NCI-H128 (cell line): ENCODE results near the gene EMD.
"Not testable (repeated sequence)": the region's sequence is repeated elsewhere in the genome, so short reads cannot be mapped to it uniquely, and the experiment has no call there.

ENCODE experiments used
- DNase-seq: peaks from one replicate; lab custom pipeline; 2025; ENCODE audit not compliant: unreplicated experiment; lab: John Stamatoyannopoulos, UW

The EMD gene

DNA sequence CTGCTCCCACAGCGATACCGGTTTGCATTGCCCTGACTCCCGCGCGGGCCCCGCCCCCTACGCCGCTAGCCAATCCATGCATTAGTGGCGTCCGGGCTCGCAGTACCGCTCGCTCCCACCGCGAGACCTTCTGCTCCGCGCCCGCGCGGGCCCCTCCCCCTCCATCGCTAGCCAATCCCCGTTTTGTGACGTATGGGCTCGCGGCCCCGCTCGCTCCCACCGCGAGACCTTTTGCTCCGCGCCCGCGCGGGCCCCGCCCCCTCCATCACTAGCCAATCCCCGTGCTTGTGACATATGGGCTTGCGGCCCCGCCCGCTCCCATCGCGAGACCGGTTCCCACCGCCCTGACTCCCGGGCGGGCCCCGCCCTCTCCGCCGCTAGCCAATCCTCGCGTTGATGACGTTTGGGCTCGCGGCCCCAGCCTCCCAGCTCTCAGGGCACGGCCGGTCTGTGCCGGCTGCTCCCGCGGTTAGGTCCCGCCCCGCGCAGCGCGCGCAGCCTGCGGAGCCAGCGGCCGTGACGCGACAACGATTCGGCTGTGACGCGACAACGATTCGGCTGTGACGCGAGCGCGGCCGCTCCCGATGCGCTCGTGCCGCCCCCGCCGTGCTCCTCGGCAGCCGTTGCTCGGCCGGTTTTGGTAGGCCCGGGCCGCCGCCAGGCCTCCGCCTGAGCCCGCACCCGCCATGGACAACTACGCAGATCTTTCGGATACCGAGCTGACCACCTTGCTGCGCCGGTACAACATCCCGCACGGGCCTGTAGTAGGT is at the start of gene EMD:
Gene EMD (plus strand): TSS at position 497 of the 770 bp plus-strand sequence. CDS start 190 bp downstream, at position 687.
- DNase-seq = peak; percentile 96

DNA sequence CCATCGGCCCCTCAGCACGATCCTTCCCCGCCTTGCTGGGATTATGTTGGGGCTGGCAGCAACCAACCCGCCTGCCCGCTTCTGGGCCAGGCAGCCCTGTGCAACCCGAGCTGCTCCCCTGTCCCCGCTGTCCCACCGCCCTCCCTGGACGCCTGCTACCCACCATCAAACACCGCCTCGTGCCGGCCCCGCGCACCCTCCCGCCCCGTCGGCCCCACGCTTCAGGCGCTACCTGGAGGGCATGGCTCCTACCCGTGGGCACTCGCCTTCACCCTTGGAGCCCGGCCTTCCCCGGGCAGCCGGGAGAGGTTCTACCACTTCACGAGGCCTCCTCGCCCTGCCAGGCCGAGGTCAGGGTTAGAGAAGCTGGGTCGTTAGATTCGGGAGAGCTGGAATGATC is 46.5 kb upstream of the EMD start:
- DNase-seq = no peak

DNA sequence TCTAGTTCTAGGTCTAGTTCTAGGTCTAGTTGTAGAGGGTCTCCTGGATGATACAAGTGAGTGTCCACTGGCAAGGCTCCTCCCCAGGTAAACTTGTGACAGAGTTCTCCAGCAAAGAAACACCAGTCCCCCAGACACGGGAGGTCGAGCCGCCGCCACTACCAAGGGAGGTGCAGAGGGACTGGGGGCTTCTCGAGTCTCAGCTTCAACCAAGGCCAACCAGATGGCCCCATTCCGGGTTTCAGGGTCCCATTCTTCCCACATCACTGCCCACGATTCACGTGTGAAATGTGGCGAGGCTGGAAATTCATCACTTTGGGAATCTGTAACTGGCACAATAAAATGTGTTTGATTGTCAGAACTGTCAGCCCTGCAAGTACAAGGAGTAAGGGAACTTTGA is 46.0 kb upstream of the EMD start:
- DNase-seq = no peak

DNA sequence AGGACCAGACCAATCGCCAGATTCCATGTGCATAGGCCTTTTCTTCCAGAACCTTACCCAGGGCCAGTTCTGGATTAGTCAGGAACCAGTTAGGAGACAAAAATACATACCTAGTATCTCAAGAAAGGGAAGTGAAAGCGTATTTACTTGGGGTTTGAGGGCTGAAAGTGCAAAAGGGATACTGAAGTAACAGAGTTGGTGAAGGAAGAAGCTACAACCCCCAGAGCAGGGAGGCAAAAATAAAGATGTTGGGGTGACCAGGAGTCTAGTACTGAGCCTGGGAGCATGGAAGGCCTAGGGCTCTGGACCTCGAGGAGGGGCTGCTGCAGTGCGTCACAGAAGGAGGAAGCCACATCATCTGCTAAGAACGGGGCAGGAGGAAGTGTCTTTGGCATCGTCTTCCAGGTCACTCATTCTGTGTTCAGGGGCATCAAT is 45.2 kb upstream of the EMD start:
- DNase-seq = no peak

DNA sequence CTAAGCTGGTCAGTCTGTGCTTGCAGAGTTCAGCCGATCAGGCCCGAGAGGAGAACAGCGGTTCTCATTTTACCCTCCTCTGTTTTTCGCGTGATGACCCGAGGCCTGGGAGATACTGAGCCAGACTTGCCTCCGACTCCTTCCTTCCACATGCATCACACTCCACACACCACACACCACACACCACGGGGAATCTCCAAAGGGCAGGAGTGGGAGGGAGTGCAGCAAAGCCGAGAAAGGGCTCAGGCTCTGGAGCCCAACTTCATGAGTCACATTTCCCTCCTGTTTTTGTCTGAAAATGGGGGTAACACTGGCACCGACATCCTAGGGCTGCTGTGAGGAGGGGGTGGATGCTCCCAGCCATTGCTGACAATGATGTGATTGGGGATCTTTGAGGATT is 44.6 kb upstream of the EMD start:
- no peak for DNase-seq

DNA sequence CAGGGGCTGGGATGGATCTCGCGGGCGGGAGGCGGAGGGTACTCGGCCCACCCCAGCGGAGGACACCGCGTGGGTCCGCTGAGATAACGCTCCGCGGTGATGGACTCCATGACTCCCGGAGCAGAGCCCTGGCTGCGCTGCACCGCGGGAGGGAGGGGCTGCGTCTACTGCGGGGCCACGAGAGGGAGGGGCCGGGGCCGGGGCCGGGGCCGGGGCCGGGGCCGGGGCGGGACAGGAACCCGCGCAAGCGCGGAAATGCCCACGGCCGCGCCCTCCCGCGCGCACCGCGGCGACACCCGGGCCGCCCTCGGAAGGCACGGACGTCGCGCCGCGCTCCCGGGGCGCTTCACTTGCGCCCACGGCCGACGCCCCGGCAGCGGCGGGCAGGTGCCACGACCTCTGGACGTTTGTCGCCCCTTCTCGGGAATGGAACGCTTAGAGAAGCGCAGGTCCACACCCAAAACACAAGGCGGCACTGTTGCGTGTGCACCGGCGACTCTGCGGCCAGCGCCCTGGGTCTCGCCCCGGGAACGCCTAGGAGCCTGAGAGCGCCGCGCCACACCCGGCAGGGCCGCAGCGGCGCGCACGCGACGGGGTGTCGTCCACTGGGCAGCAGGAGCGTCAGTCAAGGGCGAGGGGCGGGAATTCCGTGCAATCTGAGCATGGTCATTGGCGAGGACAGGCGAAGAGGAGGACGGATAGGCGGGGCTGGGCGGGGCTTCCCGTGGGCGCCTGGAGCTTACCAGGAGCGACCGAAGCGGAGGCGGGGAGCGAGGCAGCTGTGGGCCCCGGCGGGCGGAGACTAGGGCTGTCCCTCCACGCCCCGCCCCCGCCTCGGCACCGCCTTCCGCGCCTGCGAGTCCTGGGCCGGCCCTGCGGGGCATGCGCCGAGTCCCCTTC is 37.4 kb upstream of the EMD start:
- not testable (repeated sequence) for DNase-seq

DNA sequence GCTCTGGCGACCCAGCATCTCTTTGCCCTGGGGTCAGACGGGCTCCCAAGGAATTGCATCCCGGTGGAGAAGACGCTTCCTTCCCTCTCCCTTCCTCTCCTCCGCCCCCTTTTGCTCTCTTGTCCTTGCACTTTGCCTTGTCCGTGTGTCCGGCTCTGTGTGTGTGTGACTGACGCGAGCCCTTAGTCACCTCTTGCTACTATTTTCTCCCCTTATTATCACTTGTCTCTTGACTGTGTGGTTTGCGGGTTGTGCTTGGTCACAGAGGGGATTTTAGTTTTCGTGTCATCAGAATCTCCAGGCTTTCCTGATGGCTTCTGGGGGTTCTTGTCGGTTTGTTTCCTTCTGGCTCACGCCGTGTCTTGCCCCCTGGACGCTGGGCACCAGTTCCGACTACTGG is 36.0 kb upstream of the EMD start:
- not testable (repeated sequence) for DNase-seq

DNA sequence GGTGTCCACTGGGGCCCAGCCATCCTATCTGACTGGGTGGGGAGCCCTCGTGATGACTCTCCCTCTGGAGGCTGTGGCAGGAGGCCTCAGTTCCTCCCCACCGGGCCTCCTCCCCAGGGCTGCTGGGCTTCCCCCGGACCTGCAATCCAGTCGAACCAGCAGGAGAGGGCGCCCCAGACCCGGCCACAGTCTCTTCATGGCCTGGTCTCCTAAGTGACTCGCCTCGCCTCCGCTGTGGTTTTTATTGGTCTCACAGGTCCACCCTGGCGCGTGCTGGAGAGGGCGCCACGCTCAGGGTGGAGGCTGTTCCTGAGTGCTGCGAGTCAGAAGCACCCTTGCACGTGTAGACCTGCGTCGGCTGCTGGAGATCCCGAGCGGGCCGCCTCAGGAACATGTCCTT is 35.5 kb upstream of the EMD start:
- not testable (repeated sequence) for DNase-seq

DNA sequence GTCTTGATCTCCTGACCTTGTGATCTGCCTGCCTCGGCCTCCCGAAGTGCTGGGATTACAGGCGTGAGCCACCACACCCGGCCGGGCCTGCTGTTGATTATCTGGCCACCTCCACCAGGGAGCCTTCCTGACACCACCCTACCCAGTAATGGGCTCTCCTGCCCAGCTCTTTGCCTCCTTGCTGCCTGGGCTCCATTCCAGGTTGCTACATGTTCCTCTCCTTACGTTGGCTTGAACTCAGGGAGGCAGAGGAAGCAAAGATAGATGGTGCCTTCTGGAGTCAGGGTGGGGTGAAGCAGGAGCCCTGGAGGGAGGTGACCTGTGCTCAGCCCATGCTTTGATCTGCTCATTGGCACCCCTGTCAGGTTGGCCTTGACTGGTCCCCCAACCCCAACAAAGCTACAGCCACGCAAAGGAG is 31.0 kb upstream of the EMD start:
- no peak for DNase-seq

DNA sequence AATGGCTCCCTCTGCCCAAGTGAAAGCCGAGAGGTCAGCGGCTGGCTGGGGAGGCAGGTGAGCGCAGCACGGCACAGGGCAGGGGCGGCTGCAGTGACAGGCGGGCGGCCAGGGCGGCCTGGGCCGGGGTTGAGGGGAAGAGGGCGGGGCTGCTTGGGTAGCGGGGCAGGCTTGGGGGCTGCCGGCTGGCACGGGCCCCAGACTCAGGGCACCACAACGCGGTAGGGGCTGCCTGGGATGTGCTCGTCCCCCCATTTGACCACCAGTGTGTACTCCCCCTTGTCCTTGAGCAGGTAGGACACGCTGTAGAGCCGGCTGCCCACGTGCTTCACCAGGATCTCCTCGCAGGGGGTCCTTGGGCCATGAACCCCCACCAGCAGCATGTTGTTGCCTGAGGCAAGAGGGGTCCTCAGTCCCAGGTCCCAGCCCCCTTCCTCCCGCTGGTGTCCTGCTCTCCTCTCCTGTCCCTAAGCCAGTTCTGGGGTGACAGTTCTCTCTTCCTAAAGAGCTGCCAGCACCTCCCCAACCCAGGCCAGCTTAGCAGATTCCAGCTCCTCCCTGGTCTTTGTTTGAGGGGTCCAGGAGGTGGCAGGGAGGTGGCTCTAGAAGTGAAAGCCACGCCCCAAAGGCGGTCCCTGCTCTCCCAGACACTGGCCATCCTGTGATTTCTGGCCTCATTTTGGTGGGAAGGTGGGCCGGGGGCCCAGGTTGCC is 30.3 kb upstream of the EMD start:
- no peak for DNase-seq

DNA sequence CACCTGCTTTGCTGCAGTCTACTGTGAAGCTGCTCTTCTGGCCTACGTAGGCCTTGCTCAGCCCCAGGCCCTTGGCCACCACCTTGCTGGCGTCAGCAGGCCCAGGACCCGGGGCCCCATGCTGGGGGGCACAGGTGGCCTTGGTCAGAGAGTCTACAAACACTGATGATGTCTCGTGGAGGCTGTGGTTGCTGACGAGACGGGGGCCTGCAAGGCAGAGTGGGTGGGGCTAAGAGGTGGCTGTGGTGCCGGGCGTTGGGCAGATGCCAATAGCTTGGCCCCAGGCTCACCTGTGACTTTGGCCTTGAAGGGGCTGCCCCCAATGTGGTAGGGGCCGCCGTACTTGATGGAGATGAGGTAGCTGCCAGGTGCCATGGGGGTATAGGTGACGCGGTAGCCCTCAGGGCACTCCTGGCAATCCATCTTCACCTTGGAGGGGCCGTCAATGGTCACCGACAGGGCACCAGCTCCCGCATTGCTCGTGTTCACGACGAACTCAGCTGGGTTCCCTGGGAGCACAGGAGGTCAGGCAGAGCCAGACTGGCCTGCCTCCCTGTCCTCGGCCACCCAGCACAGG is 29.6 kb upstream of the EMD start:
- no peak for DNase-seq

DNA sequence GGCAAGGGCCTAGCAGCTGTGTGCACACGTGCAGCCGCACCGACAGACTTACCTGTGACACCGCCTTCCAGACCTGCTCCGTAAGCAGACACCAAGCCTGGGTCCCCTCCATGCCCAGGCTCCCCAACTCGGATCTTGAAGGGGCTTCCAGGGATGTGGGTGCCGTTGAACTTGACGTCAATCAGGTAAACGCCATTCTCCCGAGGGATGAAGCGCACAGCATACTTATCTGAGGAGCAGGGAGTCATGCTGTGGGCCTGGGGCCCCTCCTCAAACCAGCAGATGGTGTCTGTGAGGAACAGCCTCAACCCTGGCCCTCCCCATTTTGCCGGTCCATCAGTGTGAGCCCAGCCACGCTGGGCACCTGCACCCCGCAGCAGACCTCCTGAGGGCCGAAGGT is 29.1 kb upstream of the EMD start:
- DNase-seq = no peak

DNA sequence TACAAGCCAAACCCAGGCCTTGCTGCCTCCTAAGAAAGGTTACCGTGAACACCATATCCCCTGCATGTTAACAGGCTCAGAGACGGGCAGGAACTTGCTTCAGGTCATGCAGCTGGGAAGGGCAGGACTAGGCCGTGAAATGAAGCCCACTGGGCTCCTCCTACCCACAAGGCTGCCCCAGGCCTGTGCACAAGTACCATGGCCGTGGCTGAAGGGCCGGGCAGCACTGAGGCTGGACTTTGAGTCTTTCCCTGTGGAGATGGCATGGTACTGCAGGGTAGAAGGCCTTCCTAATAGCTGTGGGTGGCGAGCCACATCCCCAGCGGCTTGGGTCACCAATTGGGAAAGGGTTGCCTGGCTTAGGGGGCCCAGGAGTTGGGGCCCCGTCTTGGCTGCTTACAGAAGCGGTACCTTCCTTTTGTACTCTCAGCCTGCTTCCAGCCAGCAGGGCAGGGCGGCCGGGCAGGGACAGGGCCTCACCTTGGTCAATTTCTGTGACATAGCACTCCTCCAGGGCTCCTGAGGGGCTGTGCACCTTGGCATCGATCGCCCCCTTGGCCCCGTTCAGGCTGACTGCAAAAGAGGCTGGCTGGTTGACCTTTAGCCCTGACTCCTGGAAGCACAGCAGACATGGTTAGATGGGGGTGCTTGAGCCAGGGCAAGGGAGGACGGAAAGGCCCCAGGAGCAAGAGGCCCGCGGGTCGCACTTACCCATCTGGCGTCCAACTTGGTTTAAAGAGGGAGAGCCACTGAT is 28.5 kb upstream of the EMD start:
- DNase-seq = no peak

DNA sequence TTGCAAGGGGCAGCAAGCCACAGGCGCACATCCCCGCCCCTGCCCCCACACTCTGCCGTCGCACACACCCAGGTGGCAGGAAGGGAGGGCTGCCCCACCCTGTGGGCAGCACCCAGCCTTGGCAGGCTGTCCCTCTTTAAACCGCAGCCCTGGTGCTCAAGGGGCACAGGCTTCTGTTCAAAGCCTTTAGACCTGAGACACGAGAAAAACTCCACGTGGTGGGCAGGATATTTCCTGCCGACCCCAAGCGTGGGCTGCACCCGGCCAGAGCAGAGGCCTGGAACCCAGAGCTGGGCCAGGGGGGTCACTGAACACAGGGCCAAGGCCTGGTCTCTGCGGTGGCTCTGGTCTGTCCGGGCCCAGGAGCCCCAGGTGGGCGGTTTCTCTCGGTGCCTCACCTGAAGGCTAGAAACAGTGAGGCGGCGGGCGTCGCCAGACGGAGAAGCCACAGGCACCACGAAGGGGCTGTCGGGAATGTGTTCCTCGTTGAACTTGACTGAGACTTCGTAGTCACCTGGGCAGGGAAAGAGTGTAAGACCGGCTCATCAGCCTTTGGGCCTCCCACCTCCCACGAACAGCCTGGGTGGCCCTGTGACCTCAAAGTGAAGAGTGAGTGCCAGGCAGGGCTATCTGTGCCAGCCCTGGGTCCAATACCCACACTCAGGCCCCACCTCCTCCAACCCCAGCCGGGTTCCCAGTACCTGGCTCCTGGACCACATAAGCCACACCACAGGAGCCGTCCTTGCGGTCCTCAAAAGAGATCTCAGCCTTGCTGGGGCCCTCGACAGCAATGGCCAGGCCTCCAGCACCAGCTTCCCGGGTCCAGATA is 27.7 kb upstream of the EMD start:
- DNase-seq = no peak

DNA sequence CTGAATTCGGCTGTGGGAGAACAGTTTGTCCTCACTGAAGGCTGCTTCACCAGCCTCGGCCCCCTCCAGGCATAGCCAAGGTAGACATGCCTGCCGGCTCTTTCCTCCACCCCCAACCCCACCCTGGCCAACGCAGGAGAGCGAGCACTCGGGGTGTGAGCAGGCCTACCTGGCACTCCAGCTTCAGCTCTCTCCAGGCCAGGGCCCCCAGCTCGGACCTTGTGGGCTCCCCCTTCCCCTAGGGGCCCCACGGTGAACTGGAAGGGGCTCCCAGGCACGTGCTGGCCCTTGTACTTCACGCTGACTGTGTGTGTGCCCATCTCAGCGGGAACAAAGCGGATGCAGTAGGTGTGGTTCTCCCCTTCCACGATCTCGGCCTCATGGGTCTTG is 27.1 kb upstream of the EMD start:
- no peak for DNase-seq

DNA sequence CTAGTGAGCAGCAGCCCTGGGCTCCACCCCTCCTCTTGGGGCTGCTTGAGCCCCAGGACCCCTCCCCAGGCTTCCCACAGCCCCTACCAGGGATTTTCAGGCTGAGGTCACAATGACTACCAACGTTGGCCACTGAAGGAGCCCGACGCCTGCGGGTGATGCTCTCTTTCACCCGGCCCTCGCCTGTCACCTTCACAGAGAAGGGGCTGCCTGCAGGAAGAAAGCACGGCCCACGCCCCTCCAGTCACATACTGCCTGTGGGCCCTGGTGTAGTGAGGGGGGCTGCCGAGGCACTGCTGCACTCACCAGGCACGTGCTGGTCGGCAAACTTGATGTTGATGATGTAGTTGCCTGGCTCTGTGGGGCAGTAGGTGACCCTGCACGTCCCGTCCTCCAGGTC is 26.6 kb upstream of the EMD start:
- no peak for DNase-seq

DNA sequence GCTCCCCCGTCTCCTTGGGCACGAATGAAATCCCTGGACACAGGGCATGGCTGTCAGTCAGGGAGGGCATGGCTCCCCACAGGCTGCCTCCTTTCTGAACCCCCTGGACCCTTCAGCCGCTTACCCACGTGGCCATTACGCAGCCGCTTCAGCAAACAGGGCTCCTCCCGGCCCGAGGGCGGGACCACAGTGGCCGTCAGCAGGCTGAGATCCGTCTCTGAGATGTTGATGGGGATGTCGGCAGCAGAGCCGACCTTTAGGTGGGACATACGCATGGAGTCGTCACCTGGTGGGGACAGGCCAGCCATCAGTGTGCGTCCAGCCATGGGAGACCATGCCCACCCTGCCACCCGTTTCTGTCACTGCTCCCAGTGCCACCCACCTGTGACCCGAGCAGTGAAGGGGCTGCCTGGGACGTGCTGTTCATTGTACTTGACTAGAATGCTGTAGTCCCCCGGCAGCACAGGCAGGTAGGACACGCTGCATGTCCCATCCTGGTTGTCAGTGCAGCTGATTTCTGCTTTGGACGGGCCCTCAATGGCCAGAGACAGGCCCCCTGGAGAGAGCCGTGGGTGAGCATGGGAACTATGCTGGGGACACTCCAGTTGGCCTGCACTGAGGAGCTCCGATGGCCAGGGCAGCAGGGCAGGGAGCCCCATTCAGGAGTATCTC is 25.8 kb upstream of the EMD start:
- no peak for DNase-seq

DNA sequence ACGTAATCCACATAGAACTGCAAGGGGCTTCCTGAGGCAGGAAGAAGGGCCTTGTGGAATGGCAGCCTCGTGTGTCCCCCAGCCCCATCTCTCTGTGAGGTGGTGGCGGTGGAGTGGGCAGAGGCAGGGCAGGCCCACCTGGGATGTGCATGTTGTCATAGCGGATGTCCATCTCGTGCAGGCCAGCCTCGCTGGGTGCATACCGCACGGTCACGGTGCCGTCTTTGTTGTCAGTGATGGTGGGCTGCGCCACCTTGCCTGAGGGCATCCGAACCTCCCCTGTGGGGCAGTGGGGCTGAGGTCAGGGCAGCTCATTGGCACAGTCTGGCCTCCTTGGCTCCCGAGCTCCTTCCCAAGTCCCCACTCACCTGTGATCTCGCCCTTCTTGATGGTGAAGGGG is 25.1 kb upstream of the EMD start:
- DNase-seq = no peak

DNA sequence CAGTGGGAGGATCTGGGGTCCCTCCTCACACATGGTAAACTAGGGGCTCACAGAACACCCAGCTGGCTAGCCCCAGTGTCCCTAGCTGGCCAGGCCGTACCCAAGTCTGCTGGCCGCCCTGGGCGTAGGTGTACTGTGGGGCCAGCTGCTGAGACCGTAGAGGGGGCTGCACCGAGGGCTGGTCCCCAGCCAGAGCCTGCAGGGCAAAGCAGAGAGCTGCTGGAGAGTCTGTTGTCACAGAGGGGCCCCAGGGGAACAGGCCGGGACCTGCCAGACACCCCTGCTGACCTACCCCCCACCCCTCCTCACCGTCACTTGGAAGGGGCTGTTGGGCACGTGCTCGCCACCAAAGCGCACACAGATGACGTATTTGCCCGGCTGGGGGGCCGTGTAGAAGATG is 24.6 kb upstream of the EMD start:
- DNase-seq = no peak
